HG03039 (cell line): ENCODE results near the gene ST8SIA1.

Experiments used
- ATAC-seq: cut with Tn5 transposase; IDR thresholded peaks from one replicate; pipeline ENCODE4 v1.9.1; 2021; ENCODE audit warnings: mild to moderate bottlenecking, moderate library complexity; ENCODE audit not compliant: unreplicated experiment

ST8SIA1 gene

DNA sequence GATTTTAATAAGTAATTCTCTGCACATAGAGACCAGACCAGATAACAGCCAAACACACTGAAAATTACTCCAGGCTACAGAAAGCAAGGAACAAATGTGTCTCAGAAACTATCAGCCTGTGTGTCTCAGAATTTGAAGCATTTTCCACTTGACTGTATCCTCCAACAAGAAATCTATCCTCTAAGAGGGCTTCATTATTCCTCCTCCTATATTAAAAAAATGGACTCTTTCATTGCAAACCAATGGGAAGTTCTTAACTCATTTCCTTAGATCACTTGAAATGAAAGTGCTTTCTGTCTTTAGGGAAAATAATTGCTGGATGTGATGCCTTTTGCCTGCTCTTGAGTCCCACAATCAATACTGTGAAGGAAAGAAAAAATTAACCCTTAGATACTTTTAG, 2.3 kb downstream of the ST8SIA1 start:
- ATAC-seq = no peak

DNA sequence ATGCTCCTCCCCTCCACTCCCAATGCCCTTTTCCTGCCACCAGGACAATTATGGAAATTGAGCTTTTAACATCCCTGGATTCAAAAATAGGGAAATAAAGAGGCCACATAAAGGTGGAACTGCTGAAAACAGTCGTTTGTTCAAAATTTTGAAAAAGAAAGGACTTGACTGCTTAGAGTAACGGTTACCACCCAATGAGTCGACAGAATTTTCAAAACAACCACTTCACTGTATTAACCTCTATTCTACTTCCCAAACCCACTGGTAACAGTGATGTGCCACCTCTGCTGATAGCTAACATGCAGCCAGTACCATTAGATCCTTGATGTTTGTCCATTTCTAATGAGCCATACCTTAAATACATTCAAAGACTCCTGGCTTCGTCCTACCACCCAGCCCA, 4.9 kb downstream of the ST8SIA1 start:
- no peak for ATAC-seq

DNA sequence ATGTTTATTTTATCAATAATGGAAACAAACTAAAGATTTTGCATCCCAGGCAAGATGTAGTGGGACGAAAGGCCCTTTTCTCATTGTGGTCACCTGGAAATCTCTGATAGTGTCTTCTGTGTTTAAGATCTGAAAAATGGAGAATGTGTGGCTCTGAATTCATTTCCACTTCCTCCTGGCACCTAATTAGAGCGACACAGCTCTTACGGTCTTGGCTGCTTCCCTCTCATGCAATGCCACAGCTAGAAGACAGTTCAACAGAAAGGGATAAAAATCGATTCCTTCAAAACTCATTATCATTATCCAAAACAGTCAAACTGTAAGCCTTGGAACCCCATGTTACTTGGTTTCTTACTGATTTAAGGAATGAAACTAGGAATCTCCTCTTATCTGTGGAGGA, 9.3 kb downstream of the ST8SIA1 start:
- ATAC-seq = no peak

DNA sequence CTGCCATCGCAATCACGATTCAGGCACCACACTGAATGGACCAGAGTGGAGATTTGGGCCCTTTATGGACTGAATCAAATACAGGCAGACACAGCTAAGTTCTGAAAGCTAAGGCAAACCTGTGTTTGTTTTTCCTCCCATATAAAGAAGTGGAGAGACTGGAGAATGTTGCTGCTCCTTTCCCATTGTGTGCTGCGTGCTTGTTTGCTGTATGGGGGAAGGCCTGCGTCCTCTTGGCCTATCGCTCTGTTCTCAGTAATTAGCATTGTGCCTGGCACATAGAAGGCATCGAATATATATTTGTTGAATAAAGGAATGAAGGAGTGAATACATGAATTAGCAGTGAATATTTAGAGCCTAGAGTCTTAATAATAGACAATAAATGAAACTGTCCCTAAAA, 12.4 kb downstream of the ST8SIA1 start:
- no peak for ATAC-seq

DNA sequence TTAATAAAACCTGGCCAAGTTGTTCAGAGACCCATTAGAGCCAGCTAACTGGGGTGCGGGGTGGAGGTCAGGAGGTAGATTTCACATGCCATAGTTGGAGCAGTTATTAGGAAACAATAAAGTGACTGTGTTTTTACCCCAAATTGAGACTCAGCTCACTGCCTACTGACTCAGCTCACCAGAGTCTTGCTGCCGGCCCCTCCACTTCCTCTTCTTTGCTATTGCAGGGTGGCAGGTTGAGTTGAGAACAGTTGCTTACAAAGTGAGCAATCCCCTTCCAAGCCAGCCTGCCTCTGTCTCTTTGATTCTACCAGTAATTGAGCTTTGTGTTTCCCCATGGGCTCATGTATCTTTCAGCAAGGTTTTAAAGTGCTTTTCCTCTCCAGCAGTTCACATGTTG, 12.9 kb downstream of the ST8SIA1 start:
- ATAC-seq = no peak

DNA sequence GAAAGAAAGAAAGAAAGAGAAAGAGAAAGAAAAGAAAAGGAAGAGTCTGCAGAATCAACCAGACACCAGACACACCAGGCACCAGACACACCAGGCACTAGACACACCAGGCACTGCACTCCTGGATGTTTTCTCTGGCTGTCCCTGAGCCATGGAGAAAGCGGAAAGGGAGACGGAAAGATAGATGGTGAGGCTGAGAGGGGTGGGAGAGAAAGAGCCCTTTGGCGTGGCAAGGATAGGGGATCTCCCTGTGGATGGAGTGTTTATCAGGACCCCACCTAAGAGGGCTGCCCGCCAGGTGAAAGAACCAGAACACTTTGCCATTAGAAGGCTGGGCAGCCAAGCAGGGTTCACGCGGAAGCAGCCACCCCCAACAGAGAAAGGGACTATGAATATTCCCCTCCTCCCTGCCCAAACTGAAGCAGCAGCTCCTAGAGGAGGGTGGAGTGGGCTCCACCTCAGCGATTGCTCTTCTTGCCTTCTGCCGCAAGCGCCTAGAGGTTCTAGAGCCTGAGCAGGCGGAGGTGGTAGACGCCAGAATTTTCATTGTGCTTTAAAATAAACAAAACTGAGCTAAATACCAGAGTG, 13.4 kb downstream of the ST8SIA1 start:
- no peak for ATAC-seq

DNA sequence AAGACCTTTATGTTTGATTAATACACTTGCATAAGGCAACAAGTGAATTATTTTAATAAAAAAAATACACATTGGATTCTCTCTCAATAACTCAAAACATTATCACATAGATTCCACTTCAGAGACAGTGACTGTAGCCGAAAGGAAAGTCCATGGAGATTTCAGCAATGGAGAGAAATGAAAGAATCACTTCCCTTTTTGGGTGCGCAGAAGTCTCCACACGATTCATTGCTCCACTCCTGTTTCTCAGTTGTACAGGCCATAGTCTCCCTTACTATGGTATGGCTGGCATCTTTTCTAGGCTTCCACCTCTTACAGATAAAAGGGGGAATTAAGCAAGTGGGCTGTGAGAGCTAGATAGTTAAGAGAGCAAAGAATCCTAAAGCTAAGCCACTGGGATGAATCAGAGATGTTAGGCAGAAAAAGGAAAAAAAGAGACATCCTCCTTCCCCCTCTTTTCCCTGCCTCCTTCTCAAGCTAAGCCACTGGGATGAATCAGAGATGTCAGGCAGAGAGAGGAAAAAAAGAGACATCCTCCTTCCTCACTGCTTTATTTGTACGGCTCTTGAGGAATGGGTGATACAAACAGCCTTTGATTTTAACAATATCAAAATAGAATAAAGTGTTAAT, 16.3 kb downstream of the ST8SIA1 start:
- no peak for ATAC-seq

DNA sequence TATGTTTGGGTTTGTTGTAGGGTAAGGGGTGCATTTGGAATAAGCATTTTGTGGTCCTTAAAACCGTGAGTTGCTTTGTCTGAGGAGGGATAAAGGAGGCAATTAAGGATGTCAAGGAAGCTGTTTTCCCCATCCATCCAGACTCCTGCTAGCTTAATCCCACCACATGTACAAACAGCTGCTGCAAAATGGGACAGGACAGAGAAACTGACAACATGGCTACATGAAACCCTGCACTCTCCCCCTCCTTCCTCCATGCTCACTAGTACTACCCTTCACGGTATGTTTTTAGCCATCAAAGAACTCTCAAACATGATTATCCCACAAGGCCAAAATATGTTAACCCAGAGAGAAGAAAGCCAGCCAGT, 20.6 kb downstream of the ST8SIA1 start:
- no peak for ATAC-seq

DNA sequence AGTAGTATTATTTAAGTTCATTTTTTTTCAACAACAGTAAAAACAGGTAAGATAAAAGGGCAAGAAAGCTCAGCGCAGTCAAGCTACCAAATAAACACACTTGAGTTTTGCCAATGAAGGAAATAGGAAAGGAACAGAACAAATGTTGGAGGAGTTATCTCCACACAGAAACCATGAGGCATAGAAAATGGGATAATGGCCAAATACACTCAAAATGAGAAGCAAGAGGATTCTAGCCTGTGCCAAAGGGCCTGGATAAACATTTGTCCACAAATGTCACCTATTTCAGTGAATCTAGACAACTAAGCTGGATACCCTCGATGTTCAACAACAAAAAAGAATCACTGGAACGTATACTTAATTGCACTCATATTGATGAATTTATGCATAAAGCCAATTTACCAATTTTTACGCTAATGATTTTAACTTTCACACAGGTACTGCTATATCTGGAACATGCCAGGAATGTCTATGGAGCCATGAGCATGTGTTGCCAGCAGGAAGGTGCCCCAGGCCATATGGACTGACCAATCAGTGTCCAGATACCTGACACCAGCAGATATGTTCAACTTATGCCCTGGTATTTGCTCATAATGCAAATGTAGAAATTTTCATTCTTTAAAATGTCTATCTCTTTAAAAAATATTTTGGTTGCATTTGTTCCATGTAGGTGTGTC, 21.1 kb downstream of the ST8SIA1 start:
- no peak for ATAC-seq

DNA sequence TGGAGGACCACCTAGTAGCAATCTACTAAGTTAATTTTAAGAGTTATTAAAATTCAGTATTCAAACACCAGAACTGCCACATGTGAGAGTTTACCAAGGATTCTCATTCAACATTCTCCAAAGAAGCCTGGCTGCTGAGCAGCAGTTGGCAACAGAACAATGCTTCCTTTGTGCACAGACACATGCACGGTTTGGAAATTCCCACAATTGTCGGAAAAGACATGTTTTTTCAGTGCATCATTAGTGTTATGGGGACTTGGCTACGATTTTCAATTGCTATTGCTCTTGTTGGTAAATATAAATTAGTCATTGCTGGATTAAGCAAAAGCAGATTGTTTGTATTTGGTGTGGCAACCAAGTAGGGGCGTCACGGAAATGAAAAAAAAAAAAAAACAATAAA, 22.2 kb downstream of the ST8SIA1 start:
- ATAC-seq = no peak

DNA sequence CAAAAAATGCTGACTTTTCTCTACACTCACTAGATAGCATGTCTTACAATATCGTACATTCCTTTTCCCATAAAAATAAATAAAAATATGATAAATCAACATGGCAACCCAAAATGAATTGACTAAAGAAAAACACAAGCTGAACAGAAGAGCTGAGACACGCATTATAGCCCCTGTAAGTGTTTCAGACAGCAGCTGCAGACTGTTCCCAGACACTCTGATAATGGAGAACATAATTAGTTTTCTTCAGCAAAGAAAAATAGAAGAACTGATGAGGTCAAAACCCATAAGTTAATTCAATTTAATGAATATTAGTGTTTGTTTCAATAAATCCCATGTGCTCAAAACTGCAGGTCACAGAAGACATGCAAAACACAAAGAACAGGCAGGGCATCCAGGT, 23.8 kb downstream of the ST8SIA1 start:
- ATAC-seq = no peak

DNA sequence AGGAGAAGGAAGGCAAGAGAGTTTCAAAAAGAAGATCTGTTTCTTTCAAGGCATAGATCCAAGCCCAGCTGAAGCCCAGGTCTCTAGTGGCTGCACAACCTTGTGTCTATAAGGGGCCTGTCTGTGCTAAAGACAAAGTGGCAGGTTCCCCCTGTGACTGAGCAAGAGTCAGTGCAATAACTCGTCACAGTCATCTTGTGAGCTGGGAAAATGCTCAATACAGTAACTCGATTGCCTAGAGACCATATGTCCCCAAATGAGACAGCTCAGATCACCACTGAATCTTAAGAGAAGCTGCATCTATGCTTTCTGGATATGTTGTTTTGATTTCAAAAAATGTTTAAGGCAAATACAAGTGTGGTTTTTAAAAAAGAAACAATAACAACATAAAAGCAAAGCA, 24.2 kb downstream of the ST8SIA1 start:
- ATAC-seq = no peak

DNA sequence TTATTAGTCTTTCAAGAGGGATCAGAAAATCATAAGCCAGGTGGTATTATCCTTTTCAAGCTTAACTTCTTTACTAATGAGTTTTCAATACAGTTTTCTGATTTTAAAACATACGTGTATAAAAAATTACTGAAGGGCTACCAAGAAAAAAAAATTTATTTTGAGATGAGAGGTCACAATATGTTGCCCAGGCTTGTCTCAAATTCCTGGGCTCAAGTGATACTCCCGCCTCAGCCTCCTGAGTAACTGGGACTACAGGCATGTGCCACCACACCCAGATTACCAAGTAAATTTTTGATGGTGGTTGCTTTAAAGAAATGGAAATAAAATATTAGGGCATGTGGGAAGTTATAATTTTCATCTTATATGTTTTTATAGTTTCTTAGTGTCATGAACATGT, 26.7 kb downstream of the ST8SIA1 start:
- no peak for ATAC-seq

DNA sequence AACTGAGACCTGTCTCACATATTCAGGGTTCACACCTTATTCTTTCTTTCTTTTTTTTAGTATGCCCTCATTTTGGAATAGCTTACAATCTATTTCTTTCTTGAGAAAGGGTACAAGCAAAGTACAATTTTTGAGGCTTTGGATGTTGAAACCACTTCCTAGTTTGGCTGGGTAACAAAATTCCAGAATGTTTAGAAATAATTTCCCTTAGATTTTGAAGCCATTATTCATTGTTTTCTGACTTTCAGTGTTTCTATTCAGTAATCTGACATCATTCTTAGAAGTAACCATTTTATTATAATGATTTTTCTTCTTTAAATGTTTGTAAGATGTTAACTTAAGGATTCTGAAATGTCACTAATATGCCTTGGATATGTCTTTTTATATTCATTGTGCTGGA, 28.2 kb downstream of the ST8SIA1 start:
- no peak for ATAC-seq

DNA sequence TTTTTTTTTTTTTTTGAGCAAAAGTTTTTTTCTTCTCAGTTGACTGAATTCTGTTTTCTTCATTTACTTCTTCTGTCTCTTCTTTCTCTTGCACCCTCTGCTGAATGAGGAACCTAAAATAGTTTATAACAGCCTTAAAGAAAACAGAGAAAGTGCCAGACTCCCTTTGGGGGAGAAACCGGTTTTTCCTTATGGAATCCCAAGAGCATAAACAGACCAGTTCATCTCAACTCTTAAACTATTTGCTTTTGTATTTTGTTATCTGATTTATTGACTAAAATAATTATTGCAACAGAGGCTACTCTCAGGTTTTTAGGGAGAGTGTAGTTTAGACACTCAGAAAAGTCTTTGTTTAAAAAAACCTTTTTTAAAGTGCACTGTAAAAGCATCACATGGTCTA, 30.2 kb downstream of the ST8SIA1 start:
- ATAC-seq = no peak

DNA sequence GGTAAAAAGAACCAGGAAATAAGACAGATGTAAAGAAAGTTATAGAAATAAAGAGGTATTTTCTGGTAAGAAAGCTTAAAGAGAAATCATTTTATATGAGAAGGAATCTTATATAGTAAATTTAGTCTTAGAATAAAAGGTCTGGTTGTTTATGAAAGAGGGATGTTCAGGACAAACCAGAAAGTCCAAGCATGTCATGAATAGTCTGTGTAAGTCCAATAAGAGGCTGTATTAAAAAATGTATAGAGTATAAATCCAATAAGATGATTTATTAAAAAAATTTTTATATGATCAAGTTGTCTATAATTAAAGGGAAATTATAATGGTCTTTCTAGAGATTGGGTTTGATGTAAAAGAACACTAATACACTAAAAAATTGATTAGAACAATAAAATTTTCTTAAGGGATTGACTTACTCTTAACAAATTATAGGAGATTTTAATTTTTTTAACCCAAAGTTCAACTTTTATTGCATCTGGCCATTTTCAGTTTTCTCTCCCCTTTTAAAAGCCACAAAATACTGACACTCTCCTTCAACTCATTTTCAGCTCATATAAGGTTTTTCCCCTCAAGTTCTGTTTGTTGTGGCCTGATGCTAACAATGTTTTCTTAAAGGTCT, 35.1 kb downstream of the ST8SIA1 start:
- ATAC-seq = no peak

DNA sequence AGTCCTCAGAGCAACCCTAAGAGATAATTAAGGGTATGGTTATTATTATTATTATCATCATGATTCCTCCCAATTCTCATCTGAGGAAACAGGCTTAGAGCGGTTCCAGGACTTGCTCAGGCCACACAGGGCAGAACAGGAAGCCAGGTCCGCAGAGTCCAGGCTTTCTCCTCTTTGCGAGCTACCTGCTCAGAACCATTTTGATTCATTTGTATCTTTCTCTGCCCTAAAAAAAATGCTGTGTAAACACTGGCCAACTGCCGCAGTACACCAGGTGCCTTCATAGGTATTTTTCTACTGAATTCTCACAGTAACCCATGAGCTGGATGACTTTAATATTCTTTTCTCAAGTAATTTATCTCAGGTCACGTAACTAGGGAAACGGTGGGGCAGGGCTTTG, 45.3 kb downstream of the ST8SIA1 start:
- no peak for ATAC-seq

DNA sequence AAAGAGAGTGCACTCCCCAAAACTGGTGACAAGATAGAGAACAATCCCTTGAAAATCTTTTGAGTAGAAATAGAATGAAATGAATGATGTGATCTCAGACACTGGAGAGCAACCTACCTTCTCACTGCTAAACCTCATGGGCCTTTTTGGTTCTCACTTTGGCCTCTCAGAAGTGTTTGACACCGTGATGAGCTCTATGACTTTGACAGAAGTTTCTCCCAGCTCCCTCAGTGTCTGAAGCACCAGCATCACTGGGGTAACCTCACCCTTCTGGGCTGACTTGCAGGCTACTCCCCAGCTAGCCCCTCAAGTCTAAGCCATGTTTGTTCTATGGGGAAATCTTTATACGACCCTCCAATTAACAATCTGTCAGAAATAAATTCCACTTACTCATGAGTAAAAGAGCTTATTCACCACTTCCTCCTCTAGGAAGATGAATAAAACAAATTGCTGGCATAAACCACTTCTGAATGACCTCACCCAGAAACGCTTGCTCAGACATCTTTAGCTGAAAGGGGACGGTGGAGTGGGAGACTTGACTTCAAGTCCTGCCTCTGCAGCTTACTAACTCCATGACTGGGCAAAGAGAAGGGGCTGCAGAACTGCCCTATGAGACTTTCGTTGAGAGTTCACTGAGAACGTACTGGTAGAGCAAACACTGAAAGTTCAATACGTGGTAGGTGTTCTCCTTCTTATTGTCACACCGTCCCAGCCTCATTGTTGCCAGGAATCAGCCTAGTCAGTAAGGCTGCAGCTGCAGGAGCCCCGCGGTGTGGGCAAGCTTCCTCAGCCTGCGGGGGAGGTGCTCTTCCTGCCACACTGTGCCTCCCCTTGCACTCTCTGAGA, 46.5 kb downstream of the ST8SIA1 start:
- no peak for ATAC-seq

DNA sequence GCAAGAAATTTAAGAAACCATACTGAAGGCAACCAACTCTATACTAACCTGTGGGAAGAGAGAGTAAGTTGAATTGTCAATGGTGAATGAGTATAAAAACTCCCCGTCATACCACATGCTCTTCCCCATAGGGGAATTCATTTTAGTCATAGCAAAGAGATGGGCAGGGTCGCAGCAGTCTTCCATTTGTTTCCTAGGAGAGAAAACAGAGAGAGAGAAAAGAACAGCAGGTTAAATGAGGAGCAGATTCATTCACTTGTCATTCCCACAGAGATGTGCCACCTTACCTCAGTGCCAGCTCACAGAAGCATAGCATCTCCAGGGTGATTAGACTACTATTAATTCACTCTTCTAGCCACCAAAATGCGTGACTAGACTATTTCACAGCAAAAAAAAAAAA, 47.4 kb downstream of the ST8SIA1 start:
- no peak for ATAC-seq

DNA sequence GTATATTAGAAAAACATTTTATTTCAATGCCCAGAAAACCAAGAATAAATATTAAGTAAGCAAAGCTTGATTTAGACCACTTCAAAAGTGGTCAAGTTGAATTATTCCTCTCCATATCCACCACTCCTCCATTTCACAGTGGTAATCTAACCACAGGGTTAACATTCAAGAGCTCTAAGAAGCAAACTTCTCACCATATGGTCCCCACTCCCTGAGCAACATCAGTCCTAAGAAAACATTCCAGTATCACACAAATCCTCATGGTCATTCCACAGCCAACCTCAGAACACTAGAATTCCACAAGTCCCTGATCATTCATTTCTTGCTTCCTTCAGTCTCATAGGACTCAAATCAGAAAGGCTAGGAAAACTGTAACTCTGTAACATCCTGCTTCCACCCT, 47.9 kb downstream of the ST8SIA1 start:
- ATAC-seq = no peak

DNA sequence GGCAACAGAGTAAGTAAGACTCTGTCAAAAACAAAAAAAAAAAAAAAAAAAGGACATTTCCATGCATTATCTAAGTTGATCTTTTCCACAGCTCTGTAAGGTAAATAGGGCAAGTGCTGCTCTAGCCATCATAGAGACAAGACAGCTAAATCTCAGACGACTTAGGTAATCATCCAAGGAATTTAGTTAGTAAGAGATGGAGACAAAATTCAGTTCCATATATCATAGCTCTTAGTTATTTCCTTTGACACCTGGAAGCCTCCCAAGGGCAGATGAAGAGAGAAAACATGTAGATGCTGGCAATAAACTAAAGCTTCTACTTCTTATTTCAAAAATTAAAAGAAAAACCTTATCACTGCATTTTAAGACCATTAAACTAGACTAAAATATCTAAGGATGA, 48.7 kb downstream of the ST8SIA1 start:
- no peak for ATAC-seq
